HG03095 (cell line): ENCODE results near the gene AMN.

ENCODE experiments used
- ATAC-seq: cut with Tn5 transposase; IDR thresholded peaks from one replicate; pipeline ENCODE4 v1.9.1; 2021; ENCODE audit warnings: moderate library complexity; ENCODE audit not compliant: unreplicated experiment

AMN gene

GRCh38 chr14:102898776-102899515 is 23.5 kb upstream of the AMN start:
- ATAC-seq, result no peak

- ATAC-seq, result no peak
Observed at GRCh38 chr14:102899516-102899900, 23.0 kb upstream of the AMN start.

GRCh38 chr14:102900631-102901571 is 21.6 kb upstream of the AMN start:
- peak; percentile 43 for ATAC-seq

GRCh38 chr14:102901633-102902032 is 20.8 kb upstream of the AMN start:
- ATAC-seq, result peak; percentile 80

GRCh38 chr14:102902086-102902485 is 20.4 kb upstream of the AMN start:
- ATAC-seq, result no peak

GRCh38 chr14:102902523-102903247 is 19.8 kb upstream of the AMN start:
- ATAC-seq, result no peak

- ATAC-seq, result no peak
Observed at GRCh38 chr14:102903248-102903888, 19.1 kb upstream of the AMN start.

- no peak for ATAC-seq
Observed at GRCh38 chr14:102903889-102904512, 18.5 kb upstream of the AMN start.

- ATAC-seq, result no peak
Observed at GRCh38 chr14:102905116-102906108, 17.1 kb upstream of the AMN start.

GRCh38 chr14:102906616-102907302 is 15.7 kb upstream of the AMN start:
- no peak for ATAC-seq

GRCh38 chr14:102907303-102907844 is 15.1 kb upstream of the AMN start:
- no peak for ATAC-seq

GRCh38 chr14:102907980-102908730 is 14.3 kb upstream of the AMN start:
- no peak for ATAC-seq

- no peak for ATAC-seq
Observed at GRCh38 chr14:102908766-102909455, 13.6 kb upstream of the AMN start.

GRCh38 chr14:102909462-102909861 is 13.0 kb upstream of the AMN start:
- ATAC-seq, result no peak

- ATAC-seq, result no peak
Observed at GRCh38 chr14:102909911-102910310, 12.6 kb upstream of the AMN start.

- ATAC-seq, result no peak
Observed at GRCh38 chr14:102910442-102910841, 12.0 kb upstream of the AMN start.

- no peak for ATAC-seq
Observed at GRCh38 chr14:102911541-102911951, 10.9 kb upstream of the AMN start.
